ENCODE results near the gene PMPCA. TPM values are rescaled to one million over a fixed set of nuclear protein-coding genes. Genes with fewer than 3 reads are reported as not detected.

PMPCA gene
- total and polyA plus RNA-seq, 2 donors (not counting 3 experiments of a cell fraction or from before 2014, with no cell fraction given) = 69.0 to 75.3 TPM

- intact Hi-C loops (cut with micrococcal nuclease) = no loop called here
These were observed 12.4 kb downstream of the PMPCA start for GRCh38 chr9:136422876-136423275.

More at GRCh38 chr9:136422876-136423275, 12.4 kb downstream of the PMPCA start:
- no peaks in the 10 kb centered on the region for H3K27me3 ChIP-seq (ENCODE audit: control insufficient read depth in 2 of 2, insufficient read depth in 2 of 2, low read length in 2 of 2)
- H3K4me3 ChIP-seq (replicated peaks in 1 of 3; ENCODE audit: insufficient read depth in 1 of 3, low read depth in 1 of 3, low read length in 3 of 3) = no peak overlapping the region
- FAIRE-seq = no peak
- H3K79me2 ChIP-seq (ENCODE audit: control insufficient read depth, insufficient read depth, low read length) = no peaks in the 10 kb centered on the region
- H3K9ac ChIP-seq (replicated peaks; ENCODE audit: extremely low read depth, insufficient read depth, low read length) = no peak overlapping the region
- no peaks in the 10 kb centered on the region for H3K9me3 ChIP-seq (replicated peaks; ENCODE audit: control insufficient read depth, insufficient read depth, low read length)
- CTCF ChIA-PET = no interaction called here
- no peak for DNase-seq (ENCODE audit: low read depth, low spot score)
- no peak overlapping the region for H2AFZ ChIP-seq (ENCODE audit: low read depth, low read length)
- H3K27ac ChIP-seq (ENCODE audit: insufficient read depth, low read depth, low read length) = no peak overlapping the region
- no peak overlapping the region for H3K4me2 ChIP-seq (ENCODE audit: insufficient read depth, low read length)
- H3K36me3 ChIP-seq (ENCODE audit: control insufficient read depth in 2 of 2, extremely low read depth in 1 of 2, insufficient read depth in 2 of 2, low read length in 2 of 2) = peaks cover 20 to 42% of the 10 kb centered on the region in 2 experiments
- H3K9me1 ChIP-seq (replicated peaks; ENCODE audit: control insufficient read depth, extremely low read depth, insufficient read depth, low read length) = no peaks in the 10 kb centered on the region
- no peaks in the 10 kb centered on the region for H4K20me1 ChIP-seq (replicated peaks; ENCODE audit: control insufficient read depth, extremely low read depth, insufficient read depth, low read length)
- POLR2A ChIA-PET = no interaction called here
- no TSS peak for BruUV-seq (replicated peaks)
- dilution Hi-C loops (cut with MboI; ENCODE audit: extremely low pct_ligation_motif_present, low sequenced_read_pairs) = no loop called here
- no peak for TF ChIP-seq GATA2 (IDR thresholded peaks at IDR 0.05; ENCODE audit: insufficient read depth, insufficient read length, low read depth, low read length)
- no peak for TF ChIP-seq MAX (IDR thresholded peaks at IDR 0.05; ENCODE audit: insufficient read depth, insufficient read length)
- no peak for TF ChIP-seq EZH2 (IDR thresholded peaks at IDR 0.05; ENCODE audit: borderline replicate concordance, low read depth, low read length, severe bottlenecking)
- no peak for TF ChIP-seq POLR2A (IDR thresholded peaks at IDR 0.05; ENCODE audit: low read depth, low read length)
- TF ChIP-seq CTCF (IDR thresholded peaks at IDR 0.05; ENCODE audit: extremely low read depth in 1 of 2, insufficient read depth in 1 of 2, low read depth in 1 of 2, low read length in 2 of 2) = no peak
- TF ChIP-seq JUN (IDR thresholded peaks at IDR 0.05; ENCODE audit: borderline replicate concordance, insufficient read depth, insufficient read length, low read depth) = no peak
- no peak for TF ChIP-seq FOS (IDR thresholded peaks at IDR 0.05; ENCODE audit: borderline replicate concordance, insufficient read depth, low read length)
- TF ChIP-seq MYC (IDR thresholded peaks at IDR 0.05; ENCODE audit: low read depth, low read length) = no peak
- no peak for TF ChIP-seq POLR2AphosphoS5 (IDR thresholded peaks at IDR 0.05; ENCODE audit: insufficient read depth, low read depth, low read length)
- no peaks in the 10 kb centered on the region for H3K4me1 ChIP-seq (ENCODE audit: control insufficient read depth, extremely low read depth, insufficient read depth, low read length)

All from endothelial cell of umbilical vein (primary cell).